DOHH2 (cell line): ENCODE data around the gene BANP.

Source experiments
- EZH2phosphoT487 ChIP-seq: fragments of 200-600 bp; sonication (generic); IDR thresholded peaks from 2 replicates; pipeline ENCODE4 v1.6.1; 2017; ENCODE audit warnings: borderline replicate concordance, mild to moderate bottlenecking, antibody characterized with exemption, low read length, moderate library complexity, mixed read lengths
- TF ChIP-seq, protein P1 (sequence below): fragments of 200-600 bp; sonication (generic); IDR thresholded peaks from one replicate; pipeline ENCODE4 v1.5.1; 2014; ENCODE audit warnings: antibody characterized with exemption, mild to moderate bottlenecking, low read depth, low read length; ENCODE audit not compliant: poor library complexity, severe bottlenecking

- TF ChIP-seq, protein P1, sequence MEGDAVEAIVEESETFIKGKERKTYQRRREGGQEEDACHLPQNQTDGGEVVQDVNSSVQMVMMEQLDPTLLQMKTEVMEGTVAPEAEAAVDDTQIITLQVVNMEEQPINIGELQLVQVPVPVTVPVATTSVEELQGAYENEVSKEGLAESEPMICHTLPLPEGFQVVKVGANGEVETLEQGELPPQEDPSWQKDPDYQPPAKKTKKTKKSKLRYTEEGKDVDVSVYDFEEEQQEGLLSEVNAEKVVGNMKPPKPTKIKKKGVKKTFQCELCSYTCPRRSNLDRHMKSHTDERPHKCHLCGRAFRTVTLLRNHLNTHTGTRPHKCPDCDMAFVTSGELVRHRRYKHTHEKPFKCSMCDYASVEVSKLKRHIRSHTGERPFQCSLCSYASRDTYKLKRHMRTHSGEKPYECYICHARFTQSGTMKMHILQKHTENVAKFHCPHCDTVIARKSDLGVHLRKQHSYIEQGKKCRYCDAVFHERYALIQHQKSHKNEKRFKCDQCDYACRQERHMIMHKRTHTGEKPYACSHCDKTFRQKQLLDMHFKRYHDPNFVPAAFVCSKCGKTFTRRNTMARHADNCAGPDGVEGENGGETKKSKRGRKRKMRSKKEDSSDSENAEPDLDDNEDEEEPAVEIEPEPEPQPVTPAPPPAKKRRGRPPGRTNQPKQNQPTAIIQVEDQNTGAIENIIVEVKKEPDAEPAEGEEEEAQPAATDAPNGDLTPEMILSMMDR, result no peak
- TF ChIP-seq EZH2phosphoT487, result no peak
Measured at GRCh38 chr16:88012360-88012759, 61.1 kb downstream of the BANP start.
